Fibroblast of villous mesenchyme (primary cell): ENCODE measurements around the gene JAM3. TPM values are rescaled to one million over a fixed set of nuclear protein-coding genes. Genes with fewer than 3 reads are reported as not detected.
"Not testable (repeated sequence)": the region's sequence is repeated elsewhere in the genome, so short reads cannot be mapped to it uniquely, and the experiment has no call there.

Experiments
- DNase-seq: peaks from one replicate; pipeline ENCODE4 v3.0.0-alpha.2; 2010; ENCODE audit warnings: low read depth
- H3K4me3 ChIP-seq: 2 replicates; pipeline ENCODE4 v1.5.1; 2011; ENCODE audit warnings: low read depth, mild to moderate bottlenecking, low read length
- CTCF ChIP-seq: IDR thresholded peaks from 2 replicates; pipeline ENCODE4 v1.5.1; 2012; ENCODE audit warnings: low read depth, mild to moderate bottlenecking, low read length; ENCODE audit not compliant: insufficient read depth
- total RNA-seq: library from RNA; depleted of rRNA; stranded (reverse); fragments of >200 nt; gene quantifications from 2 replicates; pipeline ENCODE4 v1.2.3, GENCODE V29; 2012

The JAM3 gene
- total RNA-seq, 1 donor = 48.8 TPM

GRCh38 chr11:134086376-134086775 lies 17.5 kb downstream of the JAM3 start:
- no peak for TF ChIP-seq CTCF
- no peak for DNase-seq
- H3K4me3 ChIP-seq = no peak overlapping the region

GRCh38 chr11:134092006-134092405 lies 23.1 kb downstream of the JAM3 start:
- not testable (repeated sequence) for H3K4me3 ChIP-seq, DNase-seq

GRCh38 chr11:134097166-134097565 lies 28.3 kb downstream of the JAM3 start:
- no peak overlapping the region for H3K4me3 ChIP-seq
- no peak for TF ChIP-seq CTCF
- no peak for DNase-seq

- peak; percentile 17 for TF ChIP-seq CTCF
Measured at GRCh38 chr11:134098566-134099184, 29.8 kb downstream of the JAM3 start.

GRCh38 chr11:134100171-134100570 lies 31.3 kb downstream of the JAM3 start:
- no peak for TF ChIP-seq CTCF
- no peak for DNase-seq
- H3K4me3 ChIP-seq = no peak overlapping the region

More at GRCh38 chr11:134098566-134099184, 29.8 kb downstream of the JAM3 start:
- DNase-seq = no peak
- H3K4me3 ChIP-seq = no peak overlapping the region

GRCh38 chr11:134101282-134101681 lies 32.4 kb downstream of the JAM3 start:
- peak; percentile 23 for DNase-seq
- no peak for TF ChIP-seq CTCF
- no peak overlapping the region for H3K4me3 ChIP-seq

- DNase-seq = no peak
- no peak overlapping the region for H3K4me3 ChIP-seq
- TF ChIP-seq CTCF = no peak
Measured at GRCh38 chr11:134110252-134110815, 41.5 kb downstream of the JAM3 start.

- DNase-seq = not testable (repeated sequence)
Measured at GRCh38 chr11:134113787-134114186, 44.9 kb downstream of the JAM3 start.

More at GRCh38 chr11:134113787-134114186, 44.9 kb downstream of the JAM3 start:
- H3K4me3 ChIP-seq = not testable (repeated sequence)
